Ecto neural progenitor cell (in vitro differentiated cells): ENCODE results near the gene SHISA2.

Experiments
- DNase-seq: peaks from one replicate; pipeline ENCODE4 v3.0.0-alpha.2; 2018; ENCODE audit warnings: low spot score

SHISA2 gene

GRCh38 chr13:26017932-26018665 is 33.7 kb downstream of the SHISA2 start:
- no peak for DNase-seq

- DNase-seq, result no peak
Measured at GRCh38 chr13:26017196-26017921, 34.5 kb downstream of the SHISA2 start.

GRCh38 chr13:26016189-26016588 is 35.6 kb downstream of the SHISA2 start:
- DNase-seq, result no peak

- DNase-seq, result no peak
Measured at GRCh38 chr13:26015271-26016125, 36.3 kb downstream of the SHISA2 start.

- no peak for DNase-seq
Measured at GRCh38 chr13:26012995-26013394, 38.8 kb downstream of the SHISA2 start.

GRCh38 chr13:26011996-26012821 is 39.6 kb downstream of the SHISA2 start:
- no peak for DNase-seq

GRCh38 chr13:26011208-26011573 is 40.6 kb downstream of the SHISA2 start:
- DNase-seq, result no peak

GRCh38 chr13:26010487-26011207 is 41.2 kb downstream of the SHISA2 start:
- DNase-seq, result no peak

GRCh38 chr13:26007261-26008125 is 44.3 kb downstream of the SHISA2 start:
- DNase-seq, result no peak
